K562 (cell line): ENCODE measurements around the gene C2CD2. TPM values are rescaled to one million over a fixed set of nuclear protein-coding genes. Genes with fewer than 3 reads are reported as not detected.

Experiments used
- ARID4B ChIP-seq: sonication (generic); formaldehyde crosslinking; IDR thresholded peaks from 2 replicates; pipeline ENCODE4 v1.8.0; 2022; ENCODE audit warnings: mild to moderate bottlenecking, missing genetic modification reagents
- CREB3L1 ChIP-seq: fragments of 450-650 bp; IDR thresholded peaks from 2 replicates; pipeline ENCODE4 v1.6.1; 2014; ENCODE audit warnings: low read depth, mild to moderate bottlenecking, moderate library complexity, borderline replicate concordance
- CREB5 ChIP-seq: fragments of 250-450 bp; sonication (Bioruptor Pico); IDR thresholded peaks from 2 replicates; pipeline ENCODE4 v1.5.0; 2020; ENCODE audit warnings: mild to moderate bottlenecking
- DACH1 ChIP-seq: fragments of 450-650 bp; IDR thresholded peaks from 2 replicates; pipeline ENCODE4 v1.6.1; 2018; ENCODE audit not compliant: partially characterized antibody
- ELF1 ChIP-seq: fragments of 200-800 bp; sonication (Bioruptor generic); IDR thresholded peaks from 2 replicates; pipeline ENCODE4 v1.6.1; 2016; ENCODE audit warnings: missing genetic modification characterization, missing compliant biosample characterization
- ERF ChIP-seq: fragments of 450-650 bp; formaldehyde crosslinking; IDR thresholded peaks from 2 replicates; pipeline ENCODE4 v1.4.0; 2020; ENCODE audit warnings: mild to moderate bottlenecking, mixed read lengths
- ESRRA ChIP-seq: fragments of 450-650 bp; IDR thresholded peaks from 2 replicates; pipeline ENCODE4 v1.6.1; 2014; ENCODE audit warnings: low read depth, mild to moderate bottlenecking, moderate library complexity, borderline replicate concordance
- ETV5 ChIP-seq: sonication (generic); formaldehyde crosslinking; IDR thresholded peaks from 2 replicates; pipeline ENCODE4 v1.4.0; 2020; ENCODE audit warnings: low read depth, mild to moderate bottlenecking, missing genetic modification reagents
- FOXP1 ChIP-seq: sonication (generic); formaldehyde crosslinking; IDR thresholded peaks from 2 replicates; pipeline ENCODE4 v1.8.0; 2022; ENCODE audit warnings: mild to moderate bottlenecking, missing genetic modification reagents
- GMEB1 ChIP-seq: fragments of 250-450 bp; sonication (Bioruptor Pico); IDR thresholded peaks from 2 replicates; pipeline ENCODE4 v1.4.0; 2020; ENCODE audit warnings: mild to moderate bottlenecking
- HDGF ChIP-seq: fragments of 450-650 bp; IDR thresholded peaks from 2 replicates; pipeline ENCODE4 v1.6.1; 2016
- MLLT1 ChIP-seq, 2 experiments: fragments of 450-650 bp; IDR thresholded peaks; 2 replicates each; pipeline ENCODE4 v1.6.1; 2016
- PYGO2 ChIP-seq: fragments of 450-650 bp; IDR thresholded peaks from 2 replicates; pipeline ENCODE4 v1.6.1; 2016; ENCODE audit warnings: mild to moderate bottlenecking, missing genetic modification characterization, moderate library complexity, missing compliant biosample characterization
- RBM17 ChIP-seq: fragments of 200-400 bp; formaldehyde crosslinking; IDR thresholded peaks from 2 replicates; pipeline ENCODE4 v1.6.1; 2017; ENCODE audit warnings: low read depth, mild to moderate bottlenecking, low read length, borderline replicate concordance
- SMARCE1 ChIP-seq: fragments of 450-650 bp; IDR thresholded peaks from 2 replicates; pipeline ENCODE4 v1.7.1; 2016; ENCODE audit warnings: mild to moderate bottlenecking
- USF1 ChIP-seq: sonication (generic); formaldehyde crosslinking; IDR thresholded peaks from 2 replicates; pipeline ENCODE4 v1.9.0; 2022; ENCODE audit warnings: mild to moderate bottlenecking, missing genetic modification reagents
- polyA plus RNA-seq, 8 experiments: library from polyadenylated mRNA; depleted of rRNA in 4 of 8; stranded (reverse) in 5 of 8; unstranded in 3 of 8; fragments of >200 nt; fragmentation: Nextera tagmentation in 2 of 8; fragmentation: Illumina TruSeq in 1 of 8; extraction: Ambion mirVana in 2 of 8; extraction: Trizol in 1 of 8; gene quantifications; 2 replicates each; pipeline versions ENCODE4 v1.2.1 to v1.2.3, GENCODE V29; 2011 to 2014; ENCODE audit warnings: inconsistent platforms in 1 of 8, missing spikeins in 1 of 8
- total RNA-seq, 7 experiments: library from RNA; depleted of rRNA in 6 of 7; stranded (reverse); fragments of >200 nt in 6 of 7; fragmentation: Illumina TruSeq in 2 of 7; extraction: Trizol in 2 of 7; gene quantifications; 2 replicates each; pipeline versions ENCODE4 v1.2.1 to v1.2.3, GENCODE V29; 2011 to 2021; ENCODE audit warnings: low replicate concordance in 1 of 7

Gene C2CD2
- total and polyA plus RNA-seq, 9 of the 15 experiments (the other 6 are each of a cell fraction or from before 2014, with no cell fraction given), result 1.3 to 21.6 (median 12.1) TPM

- 0 out of 2 replicates have a peak, but pooled peaks have one; percentile 18 for TF ChIP-seq ESRRA
- 0 out of 2 replicates have a peak, but pooled peaks have one; percentile 39 for TF ChIP-seq SMARCE1
- peak; percentile 53; the same call in 1 of the 2 replicates for TF ChIP-seq HDGF
- TF ChIP-seq ARID4B (CRISPR knock-in tag), result no peak
- no peak for TF ChIP-seq DACH1
- 0 out of 4 replicates have a peak, but pooled peaks of 1 of the 2 experiments have one; percentile 50 for TF ChIP-seq MLLT1 (IDR thresholded peaks at IDR 0.05)
- TF ChIP-seq CREB5, result no peak
- no peak for TF ChIP-seq RBM17
- TF ChIP-seq ELF1, result peak; percentile 46; the same call in 1 of the 2 replicates
- TF ChIP-seq ETV5 (CRISPR knock-in tag), result no peak
- no peak for TF ChIP-seq ERF (CRISPR knock-in tag)
- no peak for TF ChIP-seq PYGO2
- TF ChIP-seq FOXP1, result no peak
- TF ChIP-seq GMEB1 (CRISPR knock-in tag), result no peak
- no peak for TF ChIP-seq CREB3L1
- no peak for TF ChIP-seq USF1 (CRISPR knock-in tag)
These were observed 88.6 kb downstream of the C2CD2 start (continued) for GRCh38 chr21:41865002-41865777.
